PC-9 (cell line): Measurements from ENCODE around the gene CARD11. TPM values are rescaled to one million over a fixed set of nuclear protein-coding genes. Genes with fewer than 3 reads are reported as not detected.

Experiments
- BruUV-seq: library from RNA; stranded (reverse); fragments of 400-500 nt; replicated peaks from 2 replicates; lab custom pipeline; 2021; lab: Mats Ljungman, UMichigan
- CTCF ChIA-PET: fragments of 300-600 bp; sonication (Branson Sonifier 250); formaldehyde crosslinking; loops from one replicate; lab custom pipeline; 2022; ENCODE audit warnings: antibody characterized with exemption; lab: Charles Lee
- POLR2A ChIA-PET: fragments of 300-600 bp; sonication (Branson Sonifier 250); formaldehyde crosslinking; loops from one replicate; lab custom pipeline; 2022; ENCODE audit warnings: antibody characterized with exemption; ENCODE audit not compliant: unreplicated experiment; lab: Charles Lee
- DNase-seq, 2 experiments: peaks; one replicate each; pipeline versions ENCODE4 v3.0.0 to v3.0.0-alpha.2; 2015 to 2022; ENCODE audit warnings: mixed read lengths in 1 of 2
- H2AFZ ChIP-seq: fragments of 200-600 bp; sonication (generic); 2 replicates; pipeline ENCODE4 v1.8.1; 2017; ENCODE audit warnings: antibody characterized with exemption
- H3F3A ChIP-seq: fragments of 200-600 bp; sonication (generic); 2 replicates; pipeline ENCODE4 v1.8.1; 2017; ENCODE audit warnings: antibody characterized with exemption, mild to moderate bottlenecking, low read depth; ENCODE audit not compliant: insufficient read depth
- H3K27ac ChIP-seq: fragments of 200-600 bp; sonication (generic); 2 replicates; pipeline ENCODE4 v1.6.1; 2016; ENCODE audit warnings: mixed run types
- H3K27me3 ChIP-seq: fragments of 200-600 bp; sonication (generic); 2 replicates; pipeline ENCODE4 v1.6.1; 2016; ENCODE audit warnings: low read depth, mixed run types; ENCODE audit not compliant: insufficient read depth
- H3K36me3 ChIP-seq: fragments of 200-600 bp; sonication (generic); 2 replicates; pipeline ENCODE4 v1.6.1; 2016; ENCODE audit warnings: low read depth, mixed run types
- H3K4me1 ChIP-seq: fragments of 200-600 bp; sonication (generic); replicated peaks from 2 replicates; pipeline ENCODE4 v1.6.1; 2016; ENCODE audit warnings: mixed run types; ENCODE audit not compliant: insufficient read depth
- H3K4me2 ChIP-seq: fragments of 200-600 bp; sonication (generic); 2 replicates; pipeline ENCODE4 v1.6.1; 2017; ENCODE audit warnings: mixed run types
- H3K4me3 ChIP-seq: fragments of 200-600 bp; sonication (generic); 2 replicates; pipeline ENCODE4 v1.6.1; 2016; ENCODE audit warnings: mixed run types
- H3K79me2 ChIP-seq: fragments of 200-600 bp; sonication (generic); 2 replicates; pipeline ENCODE4 v1.6.1; 2017; ENCODE audit warnings: low read depth, mixed run types
- H3K9me2 ChIP-seq: fragments of 200-600 bp; sonication (generic); 2 replicates; pipeline ENCODE4 v1.8.1; 2017; ENCODE audit warnings: mild to moderate bottlenecking; ENCODE audit not compliant: insufficient read depth
- H3K9me3 ChIP-seq: fragments of 200-600 bp; sonication (generic); 2 replicates; pipeline ENCODE4 v1.8.1; 2016; ENCODE audit warnings: low read depth; ENCODE audit not compliant: insufficient read depth
- H4K20me1 ChIP-seq: fragments of 200-600 bp; sonication (generic); 2 replicates; pipeline ENCODE4 v1.8.1; 2017; ENCODE audit not compliant: insufficient read depth
- CTCF ChIP-seq: fragments of 200-600 bp; sonication (generic); conservative IDR thresholded peaks from 2 replicates; pipeline ENCODE4 v1.6.1; 2017; ENCODE audit warnings: mixed run types, antibody characterized with exemption, mild to moderate bottlenecking, moderate library complexity
- EZH2 ChIP-seq: fragments of 200-600 bp; sonication (generic); IDR thresholded peaks from 2 replicates; pipeline ENCODE4 v1.8.0; 2017; ENCODE audit warnings: antibody characterized with exemption, low read depth
- intact Hi-C: fragments of 100-400 bp; cut with micrococcal nuclease; formaldehyde crosslinking; loops from one replicate; pipeline ENCODE4 v1.10.0; 2022; ENCODE audit not compliant: unreplicated experiment
- total RNA-seq: library from RNA; stranded (reverse); gene quantifications from 2 replicates; pipeline ENCODE4 v1.2.3, GENCODE V29; 2021

CARD11 gene
- total RNA-seq, 1 experiment from 2014 or later = 62.6 TPM

DNA sequence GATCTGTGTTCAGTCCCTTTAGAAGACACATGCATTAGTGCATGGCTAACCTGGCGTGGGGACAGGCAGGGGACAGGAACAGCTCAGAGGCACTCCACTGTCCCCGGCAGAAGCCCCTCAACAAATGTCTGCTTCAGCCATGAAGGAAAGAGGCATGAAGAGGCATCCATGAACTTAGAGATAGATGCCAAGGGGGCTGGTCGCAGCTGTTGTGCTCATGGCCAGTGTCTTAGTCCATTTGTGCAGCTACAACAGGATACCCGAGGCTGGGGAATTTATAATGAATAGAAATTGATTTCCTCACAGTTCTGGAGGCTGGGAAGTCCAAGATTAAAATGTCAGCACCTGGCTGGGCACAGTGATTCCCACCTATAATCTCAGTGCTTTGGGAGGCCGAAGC is 185.0 kb downstream of the CARD11 start:
- peaks cover 16% of the 10 kb centered on the region for H3K4me1 ChIP-seq
- H3F3A ChIP-seq = peaks cover 19% of the 10 kb centered on the region
- no peaks in the 10 kb centered on the region for H4K20me1 ChIP-seq
- no peak overlapping the region for H2AFZ ChIP-seq
- POLR2A ChIA-PET = no interaction called here
- no peak for DNase-seq
- no peak overlapping the region for H3K27ac ChIP-seq
- H3K4me2 ChIP-seq = no peak overlapping the region
- no peaks in the 10 kb centered on the region for H3K9me2 ChIP-seq
- CTCF ChIA-PET = no interaction called here
- intact Hi-C loops = no loop called here
- no peaks in the 10 kb centered on the region for H3K27me3 ChIP-seq
- no TSS peak for BruUV-seq
- H3K4me3 ChIP-seq = no peak overlapping the region
- TF ChIP-seq CTCF (no peak), EZH2 (no peak)
- no peaks in the 10 kb centered on the region for H3K36me3 ChIP-seq
- no peaks in the 10 kb centered on the region for H3K9me3 ChIP-seq
- H3K79me2 ChIP-seq = no peaks in the 10 kb centered on the region

GRCh38 chr7:2856388-2857169 is 187.1 kb downstream of the CARD11 start:
- H3K79me2 ChIP-seq = no peaks in the 10 kb centered on the region
- H3K4me1 ChIP-seq = 0 out of 2 replicates have a peak, but pooled peaks cover 6% of the 10 kb centered on the region
- H3K27ac ChIP-seq = no peak overlapping the region
- no TSS peak for BruUV-seq
- no peak overlapping the region for H2AFZ ChIP-seq
- DNase-seq = peak in 1 of 2 experiments; percentile 49
- H3K36me3 ChIP-seq = no peaks in the 10 kb centered on the region
- no peaks in the 10 kb centered on the region for H3K9me3 ChIP-seq
- no peaks in the 10 kb centered on the region for H4K20me1 ChIP-seq
- intact Hi-C loops = no loop called here
- H3F3A ChIP-seq = peaks cover 5% of the 10 kb centered on the region; the same call in 1 of the 2 replicates
- no peaks in the 10 kb centered on the region for H3K27me3 ChIP-seq
- TF ChIP-seq EZH2 = no peak
- TF ChIP-seq CTCF = no peak
- no peaks in the 10 kb centered on the region for H3K9me2 ChIP-seq
- no peak overlapping the region for H3K4me2 ChIP-seq
- POLR2A ChIA-PET = interaction anchor here (0.6 kb wide), 1 partner anchor 9 kb away, joined by 5 read pairs; no protein-coding TSS in a partner anchor
- CTCF ChIA-PET = interaction anchor here (0.7 kb wide), 1 partner anchor 1082 kb away, joined by 6 read pairs; no protein-coding TSS in a partner anchor
- no peak overlapping the region for H3K4me3 ChIP-seq

Other genes starting within 250 kb of the CARD11 start
- gene GNA12, start 199.6 kb downstream of the CARD11 start, total RNA-seq = 50.8 and 51.7 TPM in 2 replicates